GM18508 (cell line): ENCODE results near the gene CAVIN2.

ENCODE experiments used
- ATAC-seq: cut with Tn5 transposase; IDR thresholded peaks from one replicate; pipeline ENCODE4 v1.9.1; 2021; ENCODE audit warnings: moderate number of reproducible peaks; ENCODE audit not compliant: insufficient read depth, unreplicated experiment

The CAVIN2 gene

GRCh38 chr2:191866195-191866594 lies 19.3 kb upstream of the CAVIN2 start:
- ATAC-seq, result no peak

DNA sequence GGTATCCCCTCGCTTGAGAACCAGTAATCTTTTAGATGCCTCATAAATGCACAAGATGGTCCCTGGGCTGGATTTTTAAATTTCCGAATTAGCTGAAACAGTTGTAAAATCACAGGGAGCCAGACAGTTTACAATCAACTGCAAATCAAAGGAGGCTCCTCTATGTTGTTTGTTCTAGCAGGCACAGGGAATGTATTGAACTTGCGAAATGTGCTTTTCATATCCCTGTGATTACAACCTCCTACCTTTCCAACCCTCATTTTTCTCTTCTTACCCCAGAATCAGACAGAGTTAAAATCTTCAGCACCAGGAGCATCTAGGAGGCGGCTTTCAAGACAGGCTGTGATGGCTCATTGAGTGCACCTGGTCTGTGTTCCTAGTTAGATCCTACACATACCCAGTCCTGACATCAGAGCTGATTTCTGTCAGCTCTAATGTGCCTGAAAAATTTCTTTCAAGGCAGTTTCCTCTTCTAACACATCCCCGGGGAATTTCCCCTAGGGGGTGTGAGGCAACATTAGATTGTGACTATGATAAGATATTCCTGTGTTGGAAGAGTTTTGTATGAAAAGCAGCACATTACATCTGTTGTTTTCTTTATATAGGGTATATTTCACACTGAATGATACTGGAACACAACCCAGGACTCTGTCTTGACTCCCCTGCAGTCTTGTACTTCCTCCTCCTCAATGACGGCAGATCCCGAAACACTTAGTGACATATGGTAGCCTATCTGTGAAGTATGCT lies 17.9 kb upstream of the CAVIN2 start:
- no peak for ATAC-seq

GRCh38 chr2:191863988-191864387 lies 17.1 kb upstream of the CAVIN2 start:
- ATAC-seq, result no peak

DNA sequence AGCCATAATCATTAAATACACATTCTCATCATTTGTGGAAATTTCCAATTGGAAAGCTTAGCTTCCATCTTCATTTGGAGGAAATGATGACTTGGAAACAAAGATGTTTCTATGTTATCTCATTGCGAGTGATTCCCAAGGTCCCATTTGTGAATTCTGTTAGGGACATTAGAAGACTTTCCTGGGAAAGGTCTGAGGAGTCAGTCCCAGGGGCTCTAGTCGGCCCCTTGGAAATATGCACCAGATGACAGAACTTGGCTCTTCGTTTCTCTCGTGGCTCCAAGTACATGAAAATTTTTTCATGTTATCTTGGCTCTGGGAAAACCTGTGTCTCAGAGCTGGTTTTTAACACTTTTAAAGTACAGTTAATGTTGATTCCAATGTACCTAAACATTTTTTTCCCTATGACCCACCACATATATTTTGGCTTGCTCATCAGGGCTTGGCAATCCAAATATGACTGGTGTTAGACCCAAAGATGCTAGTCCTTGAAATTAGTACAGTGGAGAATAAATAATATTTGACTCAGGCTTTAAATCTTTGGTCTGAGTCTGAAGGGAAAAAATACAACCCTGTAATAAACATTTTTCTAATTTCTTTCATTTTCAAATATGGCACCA lies 15.4 kb upstream of the CAVIN2 start:
- no peak for ATAC-seq

- no peak for ATAC-seq
Measured at GRCh38 chr2:191860760-191861466, 14.0 kb upstream of the CAVIN2 start.

DNA sequence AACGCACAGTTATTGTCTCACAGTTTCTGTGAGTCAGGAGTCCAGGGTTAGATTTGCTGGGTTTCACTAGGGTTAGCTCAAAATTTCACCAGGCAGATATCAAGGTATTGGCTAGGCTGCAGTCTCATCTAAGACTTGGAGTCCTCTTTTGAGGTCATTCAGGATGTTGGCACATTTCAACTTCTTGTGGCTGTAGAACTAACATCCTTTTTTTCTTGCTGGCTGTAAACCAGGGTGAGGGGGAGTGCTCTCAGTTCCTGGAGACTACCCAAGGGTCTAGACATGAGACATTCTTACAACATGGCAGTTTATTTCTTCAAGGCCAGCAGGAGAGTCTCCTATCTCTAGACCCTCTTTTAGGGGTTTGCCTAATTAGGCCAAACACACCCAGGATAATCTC lies 12.8 kb upstream of the CAVIN2 start:
- no peak for ATAC-seq

GRCh38 chr2:191857886-191858285 lies 11.0 kb upstream of the CAVIN2 start:
- no peak for ATAC-seq

DNA sequence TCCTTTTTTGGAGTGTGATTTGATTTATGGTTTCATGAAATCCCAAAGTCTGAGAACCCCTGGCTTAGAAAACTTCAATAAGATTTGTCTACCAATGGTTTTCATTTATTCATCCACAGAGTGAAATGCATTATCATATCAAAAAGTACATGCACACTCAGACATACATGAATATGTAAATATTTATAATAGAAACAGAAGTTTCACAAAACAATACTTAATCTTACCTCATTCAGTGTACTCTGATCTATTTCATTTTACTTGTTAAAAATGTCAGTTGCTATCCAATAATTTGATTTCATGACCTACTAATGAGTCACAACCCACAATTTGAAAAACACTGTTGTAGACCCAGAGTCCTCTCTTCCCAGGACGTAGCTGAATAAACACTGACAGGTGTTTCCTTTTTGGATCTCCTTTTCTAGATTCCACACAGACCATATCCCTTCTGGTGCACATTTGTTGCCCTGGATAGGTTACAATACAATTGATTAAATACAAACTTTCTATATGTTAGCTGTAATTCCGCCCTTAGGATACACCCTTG lies 10.4 kb upstream of the CAVIN2 start:
- ATAC-seq, result no peak

DNA sequence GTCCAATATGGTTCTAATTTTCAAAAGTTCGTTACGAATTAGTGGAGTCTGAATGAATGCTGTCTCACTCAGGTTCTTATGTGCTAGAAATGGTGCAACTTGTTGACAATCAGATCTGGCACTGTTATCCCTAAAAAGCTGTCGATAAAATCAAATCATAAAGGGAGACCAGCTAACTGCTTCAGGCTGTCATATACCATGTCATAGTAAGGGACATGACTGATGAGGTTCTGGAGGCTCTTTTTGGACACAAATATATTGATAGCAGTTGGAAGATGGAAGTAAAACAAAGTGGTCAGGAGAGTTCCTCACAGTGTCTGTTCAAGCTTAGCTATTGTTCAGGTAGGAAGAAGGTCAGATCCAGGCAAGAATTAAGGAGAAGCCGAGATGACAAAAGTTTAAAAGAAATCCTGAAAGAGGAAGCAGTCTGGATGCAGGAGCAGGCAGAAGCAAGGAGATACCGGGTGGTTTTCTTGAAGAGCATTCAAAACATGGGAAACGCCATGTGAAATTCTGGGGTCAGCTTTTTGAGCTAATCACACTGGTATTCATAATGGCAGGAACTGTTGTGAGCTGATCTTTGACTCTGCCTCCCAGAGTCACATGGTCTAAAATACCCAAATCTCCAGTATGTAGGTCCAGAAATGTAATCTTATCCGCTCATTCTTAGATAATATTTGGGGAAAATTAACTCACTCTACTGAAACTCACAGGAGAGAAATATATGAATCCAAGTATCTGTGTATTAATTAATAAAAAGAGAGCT lies 9.4 kb upstream of the CAVIN2 start:
- ATAC-seq, result no peak

- no peak for ATAC-seq
Measured at GRCh38 chr2:191855382-191855781, 8.5 kb upstream of the CAVIN2 start.

GRCh38 chr2:191854382-191855372 lies 7.8 kb upstream of the CAVIN2 start:
- ATAC-seq, result no peak

- ATAC-seq, result no peak
Measured at GRCh38 chr2:191853843-191854242, 7.0 kb upstream of the CAVIN2 start.

GRCh38 chr2:191851158-191851557 lies 4.3 kb upstream of the CAVIN2 start:
- no peak for ATAC-seq

DNA sequence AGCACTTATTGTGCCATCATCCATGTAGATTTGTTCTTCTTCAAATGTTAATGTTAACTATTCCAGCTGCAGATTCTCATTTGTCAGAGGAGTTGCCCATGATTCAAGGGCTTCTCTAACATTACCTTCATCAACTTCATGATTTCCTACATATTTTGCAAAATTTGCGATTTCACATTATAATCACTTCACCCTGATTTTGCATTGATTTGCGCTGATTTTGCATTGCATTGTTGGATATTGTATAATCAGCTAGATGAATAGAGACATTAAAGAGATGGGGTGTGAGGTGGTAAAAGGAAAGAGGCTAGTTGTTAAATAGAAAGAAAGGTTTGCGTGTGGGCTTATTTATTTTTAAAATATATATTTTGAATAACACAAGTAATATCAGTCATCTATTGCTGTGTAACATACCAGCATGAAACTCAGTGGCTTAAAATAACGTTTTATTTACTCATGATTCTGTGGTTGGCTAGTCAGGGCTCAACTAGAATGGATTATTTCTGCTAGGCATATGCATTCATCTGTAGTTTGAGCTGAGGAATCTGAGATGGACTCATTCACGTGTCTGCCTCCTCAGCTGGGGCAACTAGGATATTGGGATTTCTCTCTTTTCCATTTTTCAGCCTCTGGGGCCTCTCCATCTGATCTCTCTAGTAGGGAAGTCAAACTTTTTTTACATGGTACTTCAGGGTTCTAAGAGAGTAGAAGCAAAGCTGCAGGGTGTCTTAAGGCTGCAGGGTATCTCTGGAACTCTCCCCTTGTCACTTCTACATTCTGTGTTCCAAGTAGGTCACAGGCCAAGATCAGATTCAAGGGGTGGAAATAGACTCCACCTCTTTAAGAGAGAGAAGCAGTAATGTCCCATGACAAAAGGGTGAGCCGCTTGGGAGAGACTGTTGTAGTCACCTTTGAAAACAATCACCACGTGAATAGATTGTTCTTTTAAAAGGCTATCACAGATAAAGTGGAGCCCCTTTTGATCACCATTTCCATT lies 2.2 kb upstream of the CAVIN2 start:
- no peak for ATAC-seq

DNA sequence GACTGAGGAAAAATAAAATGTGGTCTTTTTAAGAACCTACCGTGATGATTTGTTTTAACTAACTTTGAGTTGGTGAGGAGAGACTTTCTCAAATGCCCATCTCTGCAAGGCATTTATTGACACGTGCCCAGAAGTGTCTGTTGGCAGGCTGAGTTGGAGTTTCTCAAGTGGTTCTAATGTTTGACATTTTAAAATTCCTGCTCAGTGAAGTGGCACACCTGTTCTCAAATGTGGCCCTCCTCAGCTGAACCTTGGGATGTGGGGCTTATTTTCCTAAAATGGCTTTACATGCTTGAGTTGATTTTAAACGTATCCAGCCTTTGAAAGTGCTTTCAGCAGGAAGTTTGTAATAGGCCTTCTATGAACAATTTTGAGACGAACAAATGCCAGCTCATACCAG lies 876 bp upstream of the CAVIN2 start:
- no peak for ATAC-seq

DNA sequence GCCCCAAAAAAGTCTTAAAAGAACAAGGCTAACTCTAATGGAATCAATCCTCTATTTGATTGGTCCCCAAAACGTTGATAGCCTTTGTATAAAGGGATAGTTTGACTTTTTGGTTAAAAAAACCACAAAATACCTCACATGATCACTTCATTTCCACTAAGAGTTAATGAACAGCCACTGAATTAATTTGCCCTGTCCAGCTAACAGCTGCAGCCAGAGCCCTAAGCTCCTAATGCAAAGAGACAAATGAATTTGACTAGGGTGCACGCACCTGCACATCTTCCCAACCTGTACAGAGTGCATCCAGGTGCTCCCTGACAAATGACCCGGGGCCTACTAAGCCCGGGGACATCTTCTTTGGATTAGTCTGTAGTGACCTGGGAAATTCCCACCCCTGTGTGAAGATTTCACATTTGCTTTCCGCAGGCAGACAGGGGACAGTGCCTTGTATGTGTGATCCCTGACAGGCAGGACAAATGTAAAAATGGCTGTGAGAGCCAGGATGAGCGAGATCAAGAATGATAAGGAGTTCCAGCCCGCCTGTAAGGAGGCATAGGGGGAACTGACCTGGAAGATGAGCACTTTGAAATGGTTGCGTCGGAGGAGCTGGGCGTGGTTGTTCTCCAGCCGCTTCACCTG lies 893 bp downstream of the CAVIN2 start:
- ATAC-seq, result no peak

GRCh38 chr2:191845248-191845715 lies 1.6 kb downstream of the CAVIN2 start:
- no peak for ATAC-seq

- no peak for ATAC-seq
Measured at GRCh38 chr2:191844706-191845105, 2.2 kb downstream of the CAVIN2 start.
